Measurements from ENCODE around the gene SNX5.

- TF ChIP-seq POLR2AphosphoS5 (IDR thresholded peaks at IDR 0.05) (no peak), CTCF (IDR thresholded peaks at IDR 0.05) (no peak), POLR2A (IDR thresholded peaks at IDR 0.05) (no peak)
Observed at GRCh38 chr20:17895641-17896171, 72.9 kb downstream of the SNX5 start.

Data from suprapubic skin (tissue), 4 donors.